ENCODE results near the gene EXOSC10. TPM values are rescaled to one million over a fixed set of nuclear protein-coding genes. Genes with fewer than 3 reads are reported as not detected.
A peak's percentile ranks its signal among the peaks of the same experiment; 100 is the strongest.

EXOSC10 gene
- total and polyA plus RNA-seq, 2 of the 13 experiments (the other 11 are each of a cell fraction or from before 2014, with no cell fraction given) = 48.4 to 67.6 TPM

DNA sequence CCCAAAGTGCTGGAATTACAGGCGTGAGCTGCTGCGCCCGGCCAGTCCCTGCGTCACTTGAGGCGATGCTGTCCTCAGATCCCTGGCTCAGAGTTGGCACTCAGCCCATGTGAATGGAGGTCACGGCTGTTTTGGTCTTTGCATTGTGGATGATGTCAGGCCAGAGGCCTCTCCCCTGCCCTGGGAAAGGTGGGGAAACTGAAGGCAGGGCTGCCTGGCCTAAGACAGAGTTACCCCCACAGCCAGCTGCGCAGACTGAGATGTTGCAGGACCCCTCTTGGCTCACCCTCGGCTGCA is 53.5 kb downstream of the EXOSC10 start (continued):
- TF ChIP-seq, protein P1, sequence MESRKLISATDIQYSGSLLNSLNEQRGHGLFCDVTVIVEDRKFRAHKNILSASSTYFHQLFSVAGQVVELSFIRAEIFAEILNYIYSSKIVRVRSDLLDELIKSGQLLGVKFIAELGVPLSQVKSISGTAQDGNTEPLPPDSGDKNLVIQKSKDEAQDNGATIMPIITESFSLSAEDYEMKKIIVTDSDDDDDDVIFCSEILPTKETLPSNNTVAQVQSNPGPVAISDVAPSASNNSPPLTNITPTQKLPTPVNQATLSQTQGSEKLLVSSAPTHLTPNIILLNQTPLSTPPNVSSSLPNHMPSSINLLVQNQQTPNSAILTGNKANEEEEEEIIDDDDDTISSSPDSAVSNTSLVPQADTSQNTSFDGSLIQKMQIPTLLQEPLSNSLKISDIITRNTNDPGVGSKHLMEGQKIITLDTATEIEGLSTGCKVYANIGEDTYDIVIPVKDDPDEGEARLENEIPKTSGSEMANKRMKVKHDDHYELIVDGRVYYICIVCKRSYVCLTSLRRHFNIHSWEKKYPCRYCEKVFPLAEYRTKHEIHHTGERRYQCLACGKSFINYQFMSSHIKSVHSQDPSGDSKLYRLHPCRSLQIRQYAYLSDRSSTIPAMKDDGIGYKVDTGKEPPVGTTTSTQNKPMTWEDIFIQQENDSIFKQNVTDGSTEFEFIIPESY (CRISPR knock-in tag; IDR thresholded peaks at IDR 0.05) = no peak
- no peak for TF ChIP-seq ZNF577 (CRISPR knock-in tag; IDR thresholded peaks at IDR 0.05; ENCODE audit: borderline replicate concordance, low read depth)
- TF ChIP-seq RARA (CRISPR knock-in tag; IDR thresholded peaks at IDR 0.05) = peak; percentile 62
- no peak for TF ChIP-seq DMAP1 (CRISPR knock-in tag; IDR thresholded peaks at IDR 0.05)
- peak; percentile 7; the same call in 1 of the 2 replicates for TF ChIP-seq SOX5 (CRISPR knock-in tag; IDR thresholded peaks at IDR 0.05; ENCODE audit: borderline replicate concordance)
- TF ChIP-seq HOXA3 (CRISPR knock-in tag; IDR thresholded peaks at IDR 0.05) = peak; percentile 55
- TF ChIP-seq ZBTB21 (CRISPR knock-in tag; IDR thresholded peaks at IDR 0.05) = peak; percentile 59; the same call in 1 of the 2 replicates
- TF ChIP-seq ZMYM3 (CRISPR knock-in tag; IDR thresholded peaks at IDR 0.05) = peak; percentile 43; the same call in 1 of the 2 replicates
- 0 out of 2 replicates have a peak, but pooled peaks have one; percentile 7 for TF ChIP-seq ZNF430 (CRISPR knock-in tag; IDR thresholded peaks at IDR 0.05)
- TF ChIP-seq, protein P2, sequence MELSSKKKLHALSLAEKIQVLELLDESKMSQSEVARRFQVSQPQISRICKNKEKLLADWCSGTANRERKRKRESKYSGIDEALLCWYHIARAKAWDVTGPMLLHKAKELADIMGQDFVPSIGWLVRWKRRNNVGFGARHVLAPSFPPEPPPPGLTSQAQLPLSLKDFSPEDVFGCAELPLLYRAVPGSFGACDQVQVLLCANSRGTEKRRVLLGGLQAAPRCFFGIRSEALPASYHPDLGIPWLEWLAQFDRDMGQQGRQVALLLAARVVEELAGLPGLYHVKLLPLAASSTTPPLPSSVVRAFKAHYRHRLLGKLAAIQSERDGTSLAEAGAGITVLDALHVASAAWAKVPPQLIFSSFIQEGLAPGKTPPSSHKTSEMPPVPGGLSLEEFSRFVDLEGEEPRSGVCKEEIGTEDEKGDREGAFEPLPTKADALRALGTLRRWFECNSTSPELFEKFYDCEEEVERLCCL (CRISPR knock-in tag; IDR thresholded peaks at IDR 0.05; ENCODE audit: borderline replicate concordance) = no peak
- 0 out of 2 replicates have a peak, but pooled peaks have one; percentile 39 for TF ChIP-seq ZMYM4 (CRISPR knock-in tag; IDR thresholded peaks at IDR 0.05)
- TF ChIP-seq ZNF841 (CRISPR knock-in tag; IDR thresholded peaks at IDR 0.05; ENCODE audit: borderline replicate concordance) = no peak
- TF ChIP-seq, protein P3, sequence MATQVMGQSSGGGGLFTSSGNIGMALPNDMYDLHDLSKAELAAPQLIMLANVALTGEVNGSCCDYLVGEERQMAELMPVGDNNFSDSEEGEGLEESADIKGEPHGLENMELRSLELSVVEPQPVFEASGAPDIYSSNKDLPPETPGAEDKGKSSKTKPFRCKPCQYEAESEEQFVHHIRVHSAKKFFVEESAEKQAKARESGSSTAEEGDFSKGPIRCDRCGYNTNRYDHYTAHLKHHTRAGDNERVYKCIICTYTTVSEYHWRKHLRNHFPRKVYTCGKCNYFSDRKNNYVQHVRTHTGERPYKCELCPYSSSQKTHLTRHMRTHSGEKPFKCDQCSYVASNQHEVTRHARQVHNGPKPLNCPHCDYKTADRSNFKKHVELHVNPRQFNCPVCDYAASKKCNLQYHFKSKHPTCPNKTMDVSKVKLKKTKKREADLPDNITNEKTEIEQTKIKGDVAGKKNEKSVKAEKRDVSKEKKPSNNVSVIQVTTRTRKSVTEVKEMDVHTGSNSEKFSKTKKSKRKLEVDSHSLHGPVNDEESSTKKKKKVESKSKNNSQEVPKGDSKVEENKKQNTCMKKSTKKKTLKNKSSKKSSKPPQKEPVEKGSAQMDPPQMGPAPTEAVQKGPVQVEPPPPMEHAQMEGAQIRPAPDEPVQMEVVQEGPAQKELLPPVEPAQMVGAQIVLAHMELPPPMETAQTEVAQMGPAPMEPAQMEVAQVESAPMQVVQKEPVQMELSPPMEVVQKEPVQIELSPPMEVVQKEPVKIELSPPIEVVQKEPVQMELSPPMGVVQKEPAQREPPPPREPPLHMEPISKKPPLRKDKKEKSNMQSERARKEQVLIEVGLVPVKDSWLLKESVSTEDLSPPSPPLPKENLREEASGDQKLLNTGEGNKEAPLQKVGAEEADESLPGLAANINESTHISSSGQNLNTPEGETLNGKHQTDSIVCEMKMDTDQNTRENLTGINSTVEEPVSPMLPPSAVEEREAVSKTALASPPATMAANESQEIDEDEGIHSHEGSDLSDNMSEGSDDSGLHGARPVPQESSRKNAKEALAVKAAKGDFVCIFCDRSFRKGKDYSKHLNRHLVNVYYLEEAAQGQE (IDR thresholded peaks at IDR 0.05; ENCODE audit: borderline replicate concordance in 1 of 2, low read depth in 1 of 2, low read length in 2 of 2) = no peak
- TF ChIP-seq, protein P4, sequence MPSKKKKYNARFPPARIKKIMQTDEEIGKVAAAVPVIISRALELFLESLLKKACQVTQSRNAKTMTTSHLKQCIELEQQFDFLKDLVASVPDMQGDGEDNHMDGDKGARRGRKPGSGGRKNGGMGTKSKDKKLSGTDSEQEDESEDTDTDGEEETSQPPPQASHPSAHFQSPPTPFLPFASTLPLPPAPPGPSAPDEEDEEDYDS (CRISPR knock-in tag; IDR thresholded peaks at IDR 0.05) = no peak
- no peak for TF ChIP-seq TBP (CRISPR knock-in tag; IDR thresholded peaks at IDR 0.05)
- no peak for TF ChIP-seq SMC3 (IDR thresholded peaks at IDR 0.05; ENCODE audit: low read length)
- TF ChIP-seq, protein P5, sequence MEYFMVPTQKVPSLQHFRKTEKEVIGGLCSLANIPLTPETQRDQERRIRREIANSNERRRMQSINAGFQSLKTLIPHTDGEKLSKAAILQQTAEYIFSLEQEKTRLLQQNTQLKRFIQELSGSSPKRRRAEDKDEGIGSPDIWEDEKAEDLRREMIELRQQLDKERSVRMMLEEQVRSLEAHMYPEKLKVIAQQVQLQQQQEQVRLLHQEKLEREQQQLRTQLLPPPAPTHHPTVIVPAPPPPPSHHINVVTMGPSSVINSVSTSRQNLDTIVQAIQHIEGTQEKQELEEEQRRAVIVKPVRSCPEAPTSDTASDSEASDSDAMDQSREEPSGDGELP (IDR thresholded peaks at IDR 0.05; ENCODE audit: borderline replicate concordance, low read depth) = no peak
- no peak for TF ChIP-seq ZBTB42 (CRISPR knock-in tag; IDR thresholded peaks at IDR 0.05)
- TF ChIP-seq, protein P6, sequence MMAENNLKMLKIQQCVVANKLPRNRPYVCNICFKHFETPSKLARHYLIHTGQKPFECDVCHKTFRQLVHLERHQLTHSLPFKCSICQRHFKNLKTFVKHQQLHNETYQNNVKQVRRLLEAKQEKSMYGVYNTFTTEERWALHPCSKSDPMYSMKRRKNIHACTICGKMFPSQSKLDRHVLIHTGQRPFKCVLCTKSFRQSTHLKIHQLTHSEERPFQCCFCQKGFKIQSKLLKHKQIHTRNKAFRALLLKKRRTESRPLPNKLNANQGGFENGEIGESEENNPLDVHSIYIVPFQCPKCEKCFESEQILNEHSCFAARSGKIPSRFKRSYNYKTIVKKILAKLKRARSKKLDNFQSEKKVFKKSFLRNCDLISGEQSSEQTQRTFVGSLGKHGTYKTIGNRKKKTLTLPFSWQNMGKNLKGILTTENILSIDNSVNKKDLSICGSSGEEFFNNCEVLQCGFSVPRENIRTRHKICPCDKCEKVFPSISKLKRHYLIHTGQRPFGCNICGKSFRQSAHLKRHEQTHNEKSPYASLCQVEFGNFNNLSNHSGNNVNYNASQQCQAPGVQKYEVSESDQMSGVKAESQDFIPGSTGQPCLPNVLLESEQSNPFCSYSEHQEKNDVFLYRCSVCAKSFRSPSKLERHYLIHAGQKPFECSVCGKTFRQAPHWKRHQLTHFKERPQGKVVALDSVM (CRISPR knock-in tag; IDR thresholded peaks at IDR 0.05) = peak; percentile 17
- TF ChIP-seq NR2C2 (CRISPR knock-in tag; IDR thresholded peaks at IDR 0.05; ENCODE audit: borderline replicate concordance) = peak; percentile 21; the same call in 1 of the 2 replicates

Measured in HepG2 (cell line).